Trophoblast cell (in vitro differentiated cells and primary cell): ENCODE results near the gene SYT6.
"Not testable (repeated sequence)": the region's sequence is repeated elsewhere in the genome, so short reads cannot be mapped to it uniquely, and the experiment has no call there.

Experiments
- DNase-seq, 2 donors: peaks; one replicate each; pipeline ENCODE4 v3.0.0-alpha.2; 2016
- H2AFZ ChIP-seq: 2 replicates; pipeline ENCODE4 v1.6.1; 2013; ENCODE audit warnings: low read length, moderate library complexity, mild to moderate bottlenecking; ENCODE audit not compliant: insufficient read depth, poor library complexity
- H2AK5ac ChIP-seq: 2 replicates; pipeline ENCODE4 v1.6.1; 2013; ENCODE audit warnings: mild to moderate bottlenecking, low read length
- H2BK120ac ChIP-seq: 2 replicates; pipeline ENCODE4 v1.6.1; 2013; ENCODE audit warnings: low read length, mild to moderate bottlenecking, moderate library complexity; ENCODE audit not compliant: insufficient read depth, poor library complexity
- H2BK12ac ChIP-seq: 2 replicates; pipeline ENCODE4 v1.6.1; 2013; ENCODE audit warnings: mild to moderate bottlenecking, low read length, moderate library complexity
- H2BK5ac ChIP-seq: 2 replicates; pipeline ENCODE4 v1.6.1; 2013; ENCODE audit warnings: low read length, low read depth, moderate library complexity, mild to moderate bottlenecking; ENCODE audit not compliant: poor library complexity
- H3K14ac ChIP-seq: 2 replicates; pipeline ENCODE4 v1.6.1; 2013; ENCODE audit warnings: mild to moderate bottlenecking, low read length
- H3K18ac ChIP-seq: 2 replicates; pipeline ENCODE4 v1.6.1; 2013; ENCODE audit warnings: mild to moderate bottlenecking, low read length
- H3K23ac ChIP-seq: 2 replicates; pipeline ENCODE4 v1.6.1; 2013; ENCODE audit warnings: low read length
- H3K27ac ChIP-seq: 2 replicates; pipeline ENCODE4 v1.5.1; 2013; ENCODE audit warnings: low read depth, mild to moderate bottlenecking, inconsistent platforms, low read length, moderate library complexity
- H3K27me3 ChIP-seq: 2 replicates; pipeline ENCODE4 v1.6.1; 2013; ENCODE audit warnings: inconsistent platforms, mild to moderate bottlenecking, low read length, moderate library complexity; ENCODE audit not compliant: insufficient read depth
- H3K36me3 ChIP-seq, 2 experiments: 1 replicate in 1 of 2; 2 replicates in 1 of 2; pipeline ENCODE4 v1.6.1; 2013; ENCODE audit warnings: low read length in 2 of 2, mild to moderate bottlenecking in 2 of 2, moderate library complexity in 1 of 2; ENCODE audit not compliant: insufficient read depth in 2 of 2, control insufficient read depth in 1 of 2
- H3K4ac ChIP-seq: 2 replicates; pipeline ENCODE4 v1.6.1; 2013; ENCODE audit warnings: low read depth, mild to moderate bottlenecking, low read length, moderate library complexity
- H3K4me1 ChIP-seq, 2 experiments: 1 replicate in 1 of 2; 2 replicates in 1 of 2; pipeline ENCODE4 v1.6.1; 2013; ENCODE audit warnings: low read length in 2 of 2, mild to moderate bottlenecking in 2 of 2, moderate library complexity in 1 of 2; ENCODE audit not compliant: insufficient read depth in 2 of 2, control insufficient read depth in 1 of 2
- H3K4me2 ChIP-seq: 2 replicates; pipeline ENCODE4 v1.6.1; 2013; ENCODE audit warnings: inconsistent platforms, mild to moderate bottlenecking, low read length, moderate library complexity
- H3K4me3 ChIP-seq: 2 replicates; pipeline ENCODE4 v1.5.1; 2013; ENCODE audit warnings: mild to moderate bottlenecking, low read depth, low read length, inconsistent platforms
- H3K79me1 ChIP-seq: one replicate; pipeline ENCODE4 v1.6.1; 2013; ENCODE audit warnings: low read length
- H3K79me2 ChIP-seq: 2 replicates; pipeline ENCODE4 v1.6.1; 2013; ENCODE audit warnings: low read length, mild to moderate bottlenecking; ENCODE audit not compliant: control insufficient read depth, insufficient read depth, poor library complexity
- H3K9ac ChIP-seq: 2 replicates; pipeline ENCODE4 v1.6.1; 2013; ENCODE audit warnings: mild to moderate bottlenecking, low read length
- H3K9me3 ChIP-seq: 2 replicates; pipeline ENCODE4 v1.6.1; 2013; ENCODE audit warnings: low read depth, mild to moderate bottlenecking, control low read depth, inconsistent platforms, low read length; ENCODE audit not compliant: insufficient read depth
- H4K12ac ChIP-seq: 2 replicates; pipeline ENCODE4 v1.6.1; 2013; ENCODE audit warnings: low read depth, mild to moderate bottlenecking, low read length, moderate library complexity
- H4K8ac ChIP-seq: 2 replicates; pipeline ENCODE4 v1.6.1; 2013; ENCODE audit warnings: low read depth, mild to moderate bottlenecking, low read length, moderate library complexity
- H4K91ac ChIP-seq: one replicate; pipeline ENCODE4 v1.6.1; 2013; ENCODE audit warnings: low read depth, mild to moderate bottlenecking, low read length, moderate library complexity
- WGBS: extraction: QIAGEN DNeasy Blood & Tissue Kit; methylation state at CpG from one replicate; pipeline ENCODE4 v1.1.7; 2013; ENCODE audit warnings: missing lambda C conversion rate; ENCODE audit not compliant: insufficient read length, insufficient coverage; ENCODE audit errors: extremely low coverage; 5-methylcytosine and 5-hydroxymethylcytosine counted together

Gene SYT6

GRCh38 chr1:114061121-114061830 lies 92.4 kb downstream of the SYT6 start:
- Histone ChIP-seq H4K12ac (no peak overlapping the region), H2BK5ac (no peak overlapping the region), H3K9ac (peak overlapping the region; percentile 31), H3K18ac (no peak overlapping the region), H4K8ac (no peak overlapping the region), H3K4me1 (no peaks in the 10 kb centered on the region), H3K9me3 (peaks cover 11% of the 10 kb centered on the region), H3K4me3 (peak overlapping the region; percentile 56), H2AK5ac (no peak overlapping the region), H3K27ac (no peak overlapping the region), H3K4ac (no peak overlapping the region), H3K23ac (peak overlapping the region; percentile 46), H3K79me1 (no peaks in the 10 kb centered on the region), H3K4me2 (no peak overlapping the region), H2AFZ (no peak overlapping the region), H2BK120ac (no peak overlapping the region), H3K14ac (no peak overlapping the region), H3K36me3 (no peaks in the 10 kb centered on the region), H4K91ac (no peak overlapping the region), H3K79me2 (no peaks in the 10 kb centered on the region), H2BK12ac (no peak overlapping the region), H3K27me3 (no peaks in the 10 kb centered on the region)
- WGBS: no CpG with 5 or more reads among the region's 1 CpG
- DNase-seq: no peak

GRCh38 chr1:114058236-114058635 lies 95.4 kb downstream of the SYT6 start:
- WGBS: no CpG with 5 or more reads among the region's 6 CpGs
- not testable (repeated sequence) for H3K79me1 ChIP-seq

GRCh38 chr1:114054148-114054547 lies 99.5 kb downstream of the SYT6 start:
- peak overlapping the region; percentile 100 for H3K23ac ChIP-seq
- no peak overlapping the region for H2BK5ac ChIP-seq
- H4K12ac ChIP-seq: no peak overlapping the region
- H3K4me1 ChIP-seq: no peaks in the 10 kb centered on the region
- H3K27me3 ChIP-seq: no peaks in the 10 kb centered on the region
- no peak overlapping the region for H3K27ac ChIP-seq
- H3K9ac ChIP-seq: no peak overlapping the region
- H2BK120ac ChIP-seq: no peak overlapping the region
- no peak for DNase-seq
- no peak overlapping the region for H2AK5ac ChIP-seq
- no peak overlapping the region for H4K91ac ChIP-seq
- H2BK12ac ChIP-seq: no peak overlapping the region
- H3K4me3 ChIP-seq: no peak overlapping the region
- H3K79me2 ChIP-seq: no peaks in the 10 kb centered on the region
- 100% methylated on average over 1 of the region's 2 CpGs for WGBS
- H2AFZ ChIP-seq: no peak overlapping the region
- no peaks in the 10 kb centered on the region for H3K36me3 ChIP-seq
- H3K4ac ChIP-seq: no peak overlapping the region
- H3K79me1 ChIP-seq: no peaks in the 10 kb centered on the region
- no peak overlapping the region for H3K18ac ChIP-seq
- H3K9me3 ChIP-seq: no peaks in the 10 kb centered on the region
- no peak overlapping the region for H3K14ac ChIP-seq
- H3K4me2 ChIP-seq: no peak overlapping the region
- H4K8ac ChIP-seq: no peak overlapping the region

More at GRCh38 chr1:114058236-114058635, 95.4 kb downstream of the SYT6 start:
- not testable (repeated sequence) for H4K12ac ChIP-seq, H3K36me3 ChIP-seq, H3K79me2 ChIP-seq, H3K4me3 ChIP-seq, H4K8ac ChIP-seq, H4K91ac ChIP-seq, H3K4me1 ChIP-seq, H3K14ac ChIP-seq, H3K27ac ChIP-seq, H3K9ac ChIP-seq, H2AFZ ChIP-seq, H2BK5ac ChIP-seq, H2BK120ac ChIP-seq, H3K23ac ChIP-seq, H2BK12ac ChIP-seq, H2AK5ac ChIP-seq, H3K18ac ChIP-seq, H3K4me2 ChIP-seq, H3K4ac ChIP-seq, H3K27me3 ChIP-seq, DNase-seq
- H3K9me3 ChIP-seq: peaks cover 11% of the 10 kb centered on the region

- no peaks in the 10 kb centered on the region for H3K4me1 ChIP-seq
- no peak overlapping the region for H2BK5ac ChIP-seq
- H3K4ac ChIP-seq: no peak overlapping the region
- H3K18ac ChIP-seq: no peak overlapping the region
- H2AK5ac ChIP-seq: no peak overlapping the region
- H4K91ac ChIP-seq: no peak overlapping the region
- H3K23ac ChIP-seq: no peak overlapping the region
- H4K12ac ChIP-seq: no peak overlapping the region
- no peaks in the 10 kb centered on the region for H3K36me3 ChIP-seq
- DNase-seq: no peak
- H3K9me3 ChIP-seq: no peaks in the 10 kb centered on the region
- H3K9ac ChIP-seq: no peak overlapping the region
- H3K27ac ChIP-seq: no peak overlapping the region
- H3K4me2 ChIP-seq: no peak overlapping the region
- no peaks in the 10 kb centered on the region for H3K79me2 ChIP-seq
- no peaks in the 10 kb centered on the region for H3K79me1 ChIP-seq
- H3K14ac ChIP-seq: no peak overlapping the region
- H2BK120ac ChIP-seq: no peak overlapping the region
- WGBS: no CpG with 5 or more reads among the region's 1 CpG
- no peak overlapping the region for H2AFZ ChIP-seq
- H4K8ac ChIP-seq: no peak overlapping the region
- H2BK12ac ChIP-seq: no peak overlapping the region
- no peak overlapping the region for H3K4me3 ChIP-seq
- H3K27me3 ChIP-seq: no peaks in the 10 kb centered on the region
These were observed 105.4 kb downstream of the SYT6 start for GRCh38 chr1:114048232-114048631.
